GM23338 (cell line): Measurements from ENCODE around the gene TRAPPC2. TPM values are rescaled to one million over a fixed set of nuclear protein-coding genes. Genes with fewer than 3 reads are reported as not detected.

Experiments
- ATAC-seq: fragments of 200-7000 bp; cut with Tn5 transposase; 3 replicates; pipeline ENCODE4 v1.9.1; 2020
- DNase-seq: peaks from one replicate; pipeline ENCODE4 v3.0.0-alpha.2; 2015; ENCODE audit warnings: low spot score
- H2AFZ ChIP-seq: fragments of 200-600 bp; sonication (generic); 2 replicates; pipeline ENCODE4 v1.8.0; 2016; ENCODE audit warnings: antibody characterized with exemption, mild to moderate bottlenecking, moderate library complexity
- H3F3A ChIP-seq: fragments of 200-600 bp; sonication (generic); replicated peaks from 2 replicates; pipeline ENCODE4 v1.8.0; 2017; ENCODE audit warnings: antibody characterized with exemption, mixed run types, low read depth
- H3K27ac ChIP-seq: fragments of 200-600 bp; sonication (generic); 2 replicates; pipeline ENCODE4 v1.6.1; 2016; ENCODE audit warnings: low read depth
- H3K27me3 ChIP-seq: fragments of 200-600 bp; sonication (generic); 2 replicates; pipeline ENCODE4 v1.8.0; 2016; ENCODE audit warnings: mild to moderate bottlenecking, mixed run types, moderate library complexity; ENCODE audit not compliant: insufficient read depth
- H3K36me3 ChIP-seq: fragments of 200-600 bp; sonication (generic); 2 replicates; pipeline ENCODE4 v1.8.0; 2016; ENCODE audit warnings: mild to moderate bottlenecking; ENCODE audit not compliant: insufficient read depth
- H3K4me1 ChIP-seq: fragments of 200-600 bp; sonication (generic); 2 replicates; pipeline ENCODE4 v1.8.0; 2016; ENCODE audit warnings: mild to moderate bottlenecking, moderate library complexity; ENCODE audit not compliant: insufficient read depth
- H3K4me2 ChIP-seq: fragments of 200-600 bp; sonication (generic); 2 replicates; pipeline ENCODE4 v1.7.1; 2017; ENCODE audit warnings: mixed run types
- H3K4me3 ChIP-seq: fragments of 200-600 bp; sonication (generic); 2 replicates; pipeline ENCODE4 v1.6.1; 2016; ENCODE audit warnings: mixed run types
- H3K79me2 ChIP-seq: fragments of 200-600 bp; sonication (generic); replicated peaks from 2 replicates; pipeline ENCODE4 v1.8.0; 2017; ENCODE audit warnings: mild to moderate bottlenecking; ENCODE audit not compliant: insufficient read depth
- H3K9me2 ChIP-seq: fragments of 200-600 bp; sonication (generic); 2 replicates; pipeline ENCODE4 v1.8.0; 2017; ENCODE audit not compliant: insufficient read depth
- H4K20me1 ChIP-seq: fragments of 200-600 bp; sonication (generic); replicated peaks from 2 replicates; pipeline ENCODE4 v1.8.0; 2017; ENCODE audit warnings: mild to moderate bottlenecking; ENCODE audit not compliant: insufficient read depth
- H3K27ac Mint-ChIP-seq: 2 replicates; pipeline ENCODE4 v1.8.0; 2020; ENCODE audit warnings: inconsistent platforms, mild to moderate bottlenecking, moderate library complexity, mixed read lengths
- H3K27me3 Mint-ChIP-seq: 3 replicates; pipeline ENCODE4 v1.8.0; 2022; ENCODE audit warnings: low read depth, mild to moderate bottlenecking, moderate library complexity, mixed read lengths, inconsistent platforms; ENCODE audit not compliant: insufficient read depth, poor library complexity
- H3K36me3 Mint-ChIP-seq: 3 replicates; pipeline ENCODE4 v1.8.0; 2021; ENCODE audit warnings: low read depth, mild to moderate bottlenecking, inconsistent platforms, moderate library complexity, mixed read lengths
- H3K4me1 Mint-ChIP-seq: 3 replicates; pipeline ENCODE4 v1.8.0; 2020; ENCODE audit warnings: mild to moderate bottlenecking, inconsistent platforms, mixed read lengths
- H3K4me3 Mint-ChIP-seq: 3 replicates; pipeline ENCODE4 v1.8.0; 2021; ENCODE audit warnings: moderate library complexity, mild to moderate bottlenecking, inconsistent platforms, mixed read lengths
- H3K9me3 Mint-ChIP-seq: 3 replicates; pipeline ENCODE4 v1.8.0; 2020; ENCODE audit warnings: moderate library complexity, mild to moderate bottlenecking, inconsistent platforms, mixed read lengths
- CREB1 ChIP-seq: fragments of 250-450 bp; sonication (Bioruptor Pico); IDR thresholded peaks from 2 replicates; pipeline ENCODE4 v1.5.0; 2020; ENCODE audit warnings: low read depth, mild to moderate bottlenecking, moderate library complexity
- ETS1 ChIP-seq: IDR thresholded peaks from 2 replicates; pipeline ENCODE4 v1.6.1; 2016; ENCODE audit warnings: antibody characterized with exemption
- EZH2 ChIP-seq: fragments of 200-600 bp; sonication (generic); IDR thresholded peaks from one replicate; pipeline ENCODE4 v1.8.0; 2017; ENCODE audit warnings: antibody characterized with exemption, mild to moderate bottlenecking, low read depth; ENCODE audit not compliant: unreplicated experiment
- EZH2phosphoT487 ChIP-seq: fragments of 200-600 bp; sonication (generic); IDR thresholded peaks from one replicate; pipeline ENCODE4 v1.8.1; 2018; ENCODE audit warnings: antibody characterized with exemption; ENCODE audit not compliant: unreplicated experiment
- JUNB ChIP-seq: IDR thresholded peaks from one replicate; pipeline ENCODE4 v1.6.1; 2016; ENCODE audit warnings: antibody characterized with exemption; ENCODE audit not compliant: unreplicated experiment
- NANOG ChIP-seq: IDR thresholded peaks from 2 replicates; pipeline ENCODE4 v1.6.1; 2016; ENCODE audit warnings: antibody characterized with exemption, borderline replicate concordance
- POLR2AphosphoS5 ChIP-seq: IDR thresholded peaks from 2 replicates; pipeline ENCODE4 v1.6.1; 2016; ENCODE audit warnings: antibody characterized with exemption, low read depth
- REST ChIP-seq: IDR thresholded peaks from one replicate; pipeline ENCODE4 v1.6.1; 2018; ENCODE audit warnings: antibody characterized with exemption; ENCODE audit not compliant: unreplicated experiment
- STAT1 ChIP-seq: IDR thresholded peaks from one replicate; pipeline ENCODE4 v1.6.1; 2016; ENCODE audit warnings: antibody characterized with exemption; ENCODE audit not compliant: unreplicated experiment
- ZNF114 ChIP-seq: fragments of 250-450 bp; sonication (Bioruptor Pico); IDR thresholded peaks from 2 replicates; pipeline ENCODE4 v1.5.0; 2020; ENCODE audit warnings: mild to moderate bottlenecking, moderate library complexity
- ZNF331 ChIP-seq: fragments of 250-450 bp; sonication (Bioruptor Pico); IDR thresholded peaks from 2 replicates; pipeline ENCODE4 v1.5.0; 2020; ENCODE audit warnings: low read depth, mild to moderate bottlenecking, moderate library complexity
- polyA plus RNA-seq: library from polyadenylated mRNA; unstranded; fragments of >200 nt; fragmentation: Nextera tagmentation; extraction: Ambion mirVana; gene quantifications from 2 replicates; pipeline ENCODE4 v1.2.1, GENCODE V29; 2016
- total RNA-seq: library from RNA; depleted of rRNA; stranded (reverse); fragments of >200 nt; shearing (Covaris generic); gene quantifications from 2 replicates; pipeline ENCODE4 v1.2.3, GENCODE V29; 2014
- TF ChIP-seq, protein P1 (sequence below), 2 experiments: fragments of 200-600 bp in 1 of 2; sonication (generic) in 1 of 2; conservative IDR thresholded peaks; 2 replicates each; pipeline versions ENCODE4 v1.5.1 to v1.6.1; 2016 to 2017; ENCODE audit warnings: antibody characterized with exemption in 2 of 2, low read depth in 2 of 2, mild to moderate bottlenecking in 2 of 2, moderate library complexity in 1 of 2
- TF ChIP-seq, protein P2 (sequence below): fragments of 250-450 bp; sonication (Bioruptor Pico); IDR thresholded peaks from 2 replicates; pipeline ENCODE4 v1.5.0; 2020; ENCODE audit warnings: mild to moderate bottlenecking, moderate library complexity

TRAPPC2 gene
- total and polyA plus RNA-seq, 2 experiments from 2014 or later: 11.7 to 14.6 TPM

- no peak overlapping the region for H3K4me3 Mint-ChIP-seq
- no peaks in the 10 kb centered on the region for H3K9me3 Mint-ChIP-seq
- no peaks in the 10 kb centered on the region for H3K36me3 Mint-ChIP-seq
- Histone ChIP-seq H2AFZ (no peak overlapping the region), H3K4me1 (no peaks in the 10 kb centered on the region), H3K4me3 (no peak overlapping the region), H3K79me2 (peaks cover 83% of the 10 kb centered on the region), H4K20me1 (peaks cover 7% of the 10 kb centered on the region; the same call in 1 of the 2 replicates), H3K4me2 (no peak overlapping the region), H3F3A (no peaks in the 10 kb centered on the region), H3K27me3 (no peaks in the 10 kb centered on the region), H3K27ac (no peak overlapping the region), H3K9me2 (no peaks in the 10 kb centered on the region), H3K36me3 (no peaks in the 10 kb centered on the region)
- H3K27ac Mint-ChIP-seq: peak overlapping the region; percentile 76; the same call in 1 of the 2 replicates
- ATAC-seq (no peak; the same call in 2 of the 3 replicates), DNase-seq (no peak)
- peaks cover 4% of the 10 kb centered on the region for H3K27me3 Mint-ChIP-seq
- H3K4me1 Mint-ChIP-seq: peaks cover 27% of the 10 kb centered on the region
- no peak for TF ChIP-seq CREB1 (CRISPR knock-in tag)
- TF ChIP-seq JUNB: no peak
- TF ChIP-seq, protein P1, sequence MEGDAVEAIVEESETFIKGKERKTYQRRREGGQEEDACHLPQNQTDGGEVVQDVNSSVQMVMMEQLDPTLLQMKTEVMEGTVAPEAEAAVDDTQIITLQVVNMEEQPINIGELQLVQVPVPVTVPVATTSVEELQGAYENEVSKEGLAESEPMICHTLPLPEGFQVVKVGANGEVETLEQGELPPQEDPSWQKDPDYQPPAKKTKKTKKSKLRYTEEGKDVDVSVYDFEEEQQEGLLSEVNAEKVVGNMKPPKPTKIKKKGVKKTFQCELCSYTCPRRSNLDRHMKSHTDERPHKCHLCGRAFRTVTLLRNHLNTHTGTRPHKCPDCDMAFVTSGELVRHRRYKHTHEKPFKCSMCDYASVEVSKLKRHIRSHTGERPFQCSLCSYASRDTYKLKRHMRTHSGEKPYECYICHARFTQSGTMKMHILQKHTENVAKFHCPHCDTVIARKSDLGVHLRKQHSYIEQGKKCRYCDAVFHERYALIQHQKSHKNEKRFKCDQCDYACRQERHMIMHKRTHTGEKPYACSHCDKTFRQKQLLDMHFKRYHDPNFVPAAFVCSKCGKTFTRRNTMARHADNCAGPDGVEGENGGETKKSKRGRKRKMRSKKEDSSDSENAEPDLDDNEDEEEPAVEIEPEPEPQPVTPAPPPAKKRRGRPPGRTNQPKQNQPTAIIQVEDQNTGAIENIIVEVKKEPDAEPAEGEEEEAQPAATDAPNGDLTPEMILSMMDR (conservative IDR thresholded peaks at IDR 0.05; ENCODE audit: low read depth in 2 of 2): no peak
- no peak for TF ChIP-seq EZH2phosphoT487
- TF ChIP-seq REST: no peak
- no peak for TF ChIP-seq STAT1
- TF ChIP-seq ZNF331 (CRISPR knock-in tag): no peak
- TF ChIP-seq NANOG: no peak
- TF ChIP-seq EZH2: no peak
- no peak for TF ChIP-seq ETS1
- TF ChIP-seq ZNF114 (CRISPR knock-in tag): no peak
- no peak for TF ChIP-seq POLR2AphosphoS5
- TF ChIP-seq, protein P2, sequence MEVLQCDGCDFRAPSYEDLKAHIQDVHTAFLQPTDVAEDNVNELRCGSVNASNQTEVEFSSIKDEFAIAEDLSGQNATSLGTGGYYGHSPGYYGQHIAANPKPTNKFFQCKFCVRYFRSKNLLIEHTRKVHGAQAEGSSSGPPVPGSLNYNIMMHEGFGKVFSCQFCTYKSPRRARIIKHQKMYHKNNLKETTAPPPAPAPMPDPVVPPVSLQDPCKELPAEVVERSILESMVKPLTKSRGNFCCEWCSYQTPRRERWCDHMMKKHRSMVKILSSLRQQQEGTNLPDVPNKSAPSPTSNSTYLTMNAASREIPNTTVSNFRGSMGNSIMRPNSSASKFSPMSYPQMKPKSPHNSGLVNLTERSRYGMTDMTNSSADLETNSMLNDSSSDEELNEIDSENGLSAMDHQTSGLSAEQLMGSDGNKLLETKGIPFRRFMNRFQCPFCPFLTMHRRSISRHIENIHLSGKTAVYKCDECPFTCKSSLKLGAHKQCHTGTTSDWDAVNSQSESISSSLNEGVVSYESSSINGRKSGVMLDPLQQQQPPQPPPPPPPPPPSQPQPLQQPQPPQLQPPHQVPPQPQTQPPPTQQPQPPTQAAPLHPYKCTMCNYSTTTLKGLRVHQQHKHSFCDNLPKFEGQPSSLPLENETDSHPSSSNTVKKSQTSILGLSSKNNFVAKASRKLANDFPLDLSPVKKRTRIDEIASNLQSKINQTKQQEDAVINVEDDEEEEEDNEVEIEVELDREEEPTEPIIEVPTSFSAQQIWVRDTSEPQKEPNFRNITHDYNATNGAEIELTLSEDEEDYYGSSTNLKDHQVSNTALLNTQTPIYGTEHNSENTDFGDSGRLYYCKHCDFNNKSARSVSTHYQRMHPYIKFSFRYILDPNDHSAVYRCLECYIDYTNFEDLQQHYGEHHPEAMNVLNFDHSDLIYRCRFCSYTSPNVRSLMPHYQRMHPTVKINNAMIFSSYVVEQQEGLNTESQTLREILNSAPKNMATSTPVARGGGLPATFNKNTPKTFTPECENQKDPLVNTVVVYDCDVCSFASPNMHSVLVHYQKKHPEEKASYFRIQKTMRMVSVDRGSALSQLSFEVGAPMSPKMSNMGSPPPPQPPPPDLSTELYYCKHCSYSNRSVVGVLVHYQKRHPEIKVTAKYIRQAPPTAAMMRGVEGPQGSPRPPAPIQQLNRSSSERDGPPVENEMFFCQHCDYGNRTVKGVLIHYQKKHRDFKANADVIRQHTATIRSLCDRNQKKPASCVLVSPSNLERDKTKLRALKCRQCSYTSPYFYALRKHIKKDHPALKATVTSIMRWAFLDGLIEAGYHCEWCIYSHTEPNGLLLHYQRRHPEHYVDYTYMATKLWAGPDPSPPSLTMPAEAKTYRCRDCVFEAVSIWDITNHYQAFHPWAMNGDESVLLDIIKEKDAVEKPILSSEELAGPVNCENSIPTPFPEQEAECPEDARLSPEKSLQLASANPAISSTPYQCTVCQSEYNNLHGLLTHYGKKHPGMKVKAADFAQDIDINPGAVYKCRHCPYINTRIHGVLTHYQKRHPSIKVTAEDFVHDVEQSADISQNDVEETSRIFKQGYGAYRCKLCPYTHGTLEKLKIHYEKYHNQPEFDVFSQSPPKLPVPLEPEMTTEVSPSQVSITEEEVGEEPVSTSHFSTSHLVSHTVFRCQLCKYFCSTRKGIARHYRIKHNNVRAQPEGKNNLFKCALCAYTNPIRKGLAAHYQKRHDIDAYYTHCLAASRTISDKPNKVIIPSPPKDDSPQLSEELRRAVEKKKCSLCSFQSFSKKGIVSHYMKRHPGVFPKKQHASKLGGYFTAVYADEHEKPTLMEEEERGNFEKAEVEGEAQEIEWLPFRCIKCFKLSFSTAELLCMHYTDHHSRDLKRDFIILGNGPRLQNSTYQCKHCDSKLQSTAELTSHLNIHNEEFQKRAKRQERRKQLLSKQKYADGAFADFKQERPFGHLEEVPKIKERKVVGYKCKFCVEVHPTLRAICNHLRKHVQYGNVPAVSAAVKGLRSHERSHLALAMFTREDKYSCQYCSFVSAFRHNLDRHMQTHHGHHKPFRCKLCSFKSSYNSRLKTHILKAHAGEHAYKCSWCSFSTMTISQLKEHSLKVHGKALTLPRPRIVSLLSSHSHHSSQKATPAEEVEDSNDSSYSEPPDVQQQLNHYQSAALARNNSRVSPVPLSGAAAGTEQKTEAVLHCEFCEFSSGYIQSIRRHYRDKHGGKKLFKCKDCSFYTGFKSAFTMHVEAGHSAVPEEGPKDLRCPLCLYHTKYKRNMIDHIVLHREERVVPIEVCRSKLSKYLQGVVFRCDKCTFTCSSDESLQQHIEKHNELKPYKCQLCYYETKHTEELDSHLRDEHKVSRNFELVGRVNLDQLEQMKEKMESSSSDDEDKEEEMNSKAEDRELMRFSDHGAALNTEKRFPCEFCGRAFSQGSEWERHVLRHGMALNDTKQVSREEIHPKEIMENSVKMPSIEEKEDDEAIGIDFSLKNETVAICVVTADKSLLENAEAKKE (CRISPR knock-in tag): no peak
These were observed 32.2 kb downstream of the TRAPPC2 start for GRCh38 chrX:13702111-13702789.
